Endothelial cell of umbilical vein (primary cell): ENCODE measurements around the gene NCK2. TPM values are rescaled to one million over a fixed set of nuclear protein-coding genes. Genes with fewer than 3 reads are reported as not detected.

ENCODE experiments used
- BruUV-seq: library from RNA; stranded (reverse); fragments of 400-500 nt; replicated peaks from 2 replicates; lab custom pipeline; 2021; lab: Mats Ljungman, UMichigan
- CTCF ChIA-PET: fragments of 300-600, 350-600 bp; sonication (Branson Sonifier 250); formaldehyde crosslinking; loops from one replicate; lab custom pipeline; 2021; ENCODE audit warnings: antibody characterized with exemption, inconsistent platforms; lab: Charles Lee
- POLR2A ChIA-PET: fragments of 300-600, 350-600 bp; sonication (Branson Sonifier 250); formaldehyde crosslinking; loops from one replicate; lab custom pipeline; 2021; ENCODE audit warnings: antibody characterized with exemption, inconsistent platforms; lab: Charles Lee
- DNase-seq: peaks from one replicate; pipeline ENCODE4 v3.0.0-alpha.2; 2011; ENCODE audit warnings: low read depth, low spot score
- FAIRE-seq: peaks from 2 replicates; lab custom pipeline; 2011; peaks lifted over from hg19 to GRCh38; lab: Jason Lieb, UNC
- H2AFZ ChIP-seq: 2 replicates; pipeline ENCODE4 v1.6.0; 2012; ENCODE audit warnings: low read depth, low read length, control low read depth, inconsistent platforms
- H3K27ac ChIP-seq: 2 replicates; pipeline ENCODE4 v1.5.1; 2011; ENCODE audit warnings: low read depth, mild to moderate bottlenecking, control low read depth, low read length, moderate library complexity; ENCODE audit not compliant: insufficient read depth
- H3K27me3 ChIP-seq, 2 experiments: 2 replicates each; pipeline versions ENCODE4 v1.6.0 to v1.6.1; 2011; ENCODE audit warnings: low read length in 2 of 2, mixed read lengths in 1 of 2; ENCODE audit not compliant: control insufficient read depth in 2 of 2, insufficient read depth in 2 of 2
- H3K36me3 ChIP-seq, 2 experiments: 2 replicates in 1 of 2; 3 replicates in 1 of 2; pipeline ENCODE4 v1.5.1; 2011; ENCODE audit warnings: low read length in 2 of 2, mild to moderate bottlenecking in 1 of 2, moderate library complexity in 1 of 2; ENCODE audit not compliant: control insufficient read depth in 2 of 2, insufficient read depth in 2 of 2; ENCODE audit errors: extremely low read depth in 1 of 2
- H3K4me1 ChIP-seq: 3 replicates; pipeline ENCODE4 v1.5.1; 2011; ENCODE audit warnings: mild to moderate bottlenecking, low read length; ENCODE audit not compliant: control insufficient read depth, insufficient read depth; ENCODE audit errors: extremely low read depth
- H3K4me2 ChIP-seq: 2 replicates; pipeline ENCODE4 v1.6.1; 2011; ENCODE audit warnings: low read length, control low read depth, mixed read lengths; ENCODE audit not compliant: insufficient read depth
- H3K4me3 ChIP-seq, 3 experiments: fragments of 200-600 bp in 1 of 3; sonication (generic), shearing (Covaris generic) in 1 of 3; replicated peaks in 1 of 3; 2 replicates each; pipeline ENCODE4 v1.5.1; 2011 to 2016; ENCODE audit warnings: control low read depth in 3 of 3, low read length in 3 of 3, mild to moderate bottlenecking in 2 of 3, inconsistent platforms in 1 of 3, low read depth in 1 of 3, moderate library complexity in 1 of 3; ENCODE audit not compliant: insufficient read depth in 1 of 3
- H3K79me2 ChIP-seq: 2 replicates; pipeline ENCODE4 v1.6.0; 2012; ENCODE audit warnings: low read length, inconsistent platforms; ENCODE audit not compliant: control insufficient read depth, insufficient read depth
- H3K9ac ChIP-seq: replicated peaks from 2 replicates; pipeline ENCODE3; 2011; ENCODE audit warnings: low read length, control low read depth; ENCODE audit not compliant: insufficient read depth; ENCODE audit errors: extremely low read depth
- H3K9me1 ChIP-seq: replicated peaks from 3 replicates; pipeline ENCODE4 v1.6.0; 2011; ENCODE audit warnings: mild to moderate bottlenecking, low read length; ENCODE audit not compliant: control insufficient read depth, insufficient read depth; ENCODE audit errors: extremely low read depth
- H3K9me3 ChIP-seq: replicated peaks from 2 replicates; pipeline ENCODE4 v1.5.1; 2012; ENCODE audit warnings: low read length, inconsistent platforms; ENCODE audit not compliant: control insufficient read depth, insufficient read depth
- H4K20me1 ChIP-seq: replicated peaks from 2 replicates; pipeline ENCODE3; 2011; ENCODE audit warnings: mild to moderate bottlenecking, low read length; ENCODE audit not compliant: control insufficient read depth, insufficient read depth; ENCODE audit errors: extremely low read depth
- EZH2 ChIP-seq: IDR thresholded peaks from 2 replicates; pipeline ENCODE4 v1.6.1; 2012; ENCODE audit warnings: borderline replicate concordance, low read depth, mild to moderate bottlenecking, moderate library complexity, low read length, inconsistent platforms; ENCODE audit not compliant: severe bottlenecking
- FOS ChIP-seq: IDR thresholded peaks from 2 replicates; pipeline ENCODE4 v1.6.1; 2011; ENCODE audit warnings: mild to moderate bottlenecking, low read length, moderate library complexity, borderline replicate concordance; ENCODE audit not compliant: insufficient read depth
- GATA2 ChIP-seq: IDR thresholded peaks from 2 replicates; pipeline ENCODE4 v1.7.0; 2011; ENCODE audit warnings: low read depth, mild to moderate bottlenecking, moderate library complexity, mixed read lengths, low read length; ENCODE audit not compliant: insufficient read length, insufficient read depth
- JUN ChIP-seq: IDR thresholded peaks from 2 replicates; pipeline ENCODE4 v1.6.1; 2011; ENCODE audit warnings: borderline replicate concordance, low read depth; ENCODE audit not compliant: insufficient read length, insufficient read depth
- MYC ChIP-seq: IDR thresholded peaks from one replicate; pipeline ENCODE4 v1.6.1; 2011; ENCODE audit warnings: mild to moderate bottlenecking, low read depth, low read length
- POLR2A ChIP-seq: IDR thresholded peaks from 2 replicates; pipeline ENCODE4 v1.6.1; 2012; ENCODE audit warnings: low read depth, mild to moderate bottlenecking, control low read depth, low read length
- POLR2AphosphoS5 ChIP-seq: IDR thresholded peaks from 2 replicates; pipeline ENCODE4 v1.6.1; 2012; ENCODE audit warnings: low read depth, mild to moderate bottlenecking, control low read depth, low read length, moderate library complexity; ENCODE audit not compliant: insufficient read depth
- dilution Hi-C: fragments of 300-500 bp; cut with MboI; formaldehyde crosslinking; loops from one replicate; pipeline ENCODE4 v1.15.0; 2019; ENCODE audit warnings: low sequenced_read_pairs; ENCODE audit not compliant: extremely low pct_ligation_motif_present
- intact Hi-C: fragments of 100-400 bp; cut with micrococcal nuclease; formaldehyde crosslinking; loops from one replicate; pipeline ENCODE4 v1.10.0; 2022
- polyA plus RNA-seq, 4 experiments: library from polyadenylated mRNA; depleted of rRNA in 3 of 4; stranded (reverse) in 3 of 4; unstranded in 1 of 4; fragments of >200 nt; gene quantifications; 2 replicates each; pipeline versions ENCODE4 v1.2.1 to v1.2.3, GENCODE V29; 2011 to 2012; ENCODE audit warnings: missing spikeins in 1 of 4
- total RNA-seq: library from RNA; stranded (reverse); gene quantifications from 2 replicates; pipeline ENCODE4 v1.2.3, GENCODE V29; 2021
- TF ChIP-seq, protein P1 (sequence below): IDR thresholded peaks from 2 replicates; pipeline ENCODE4 v1.6.1; 2011; ENCODE audit not compliant: insufficient read depth, insufficient read length
- TF ChIP-seq, protein P2 (sequence below), 2 donors: IDR thresholded peaks; 1 replicate in 1 of 2; 2 replicates in 1 of 2; pipeline ENCODE4 v1.5.1; 2011; ENCODE audit warnings: low read length in 2 of 2, mild to moderate bottlenecking in 2 of 2, moderate library complexity in 2 of 2, control low read depth in 1 of 2, inconsistent platforms in 1 of 2, low read depth in 1 of 2; ENCODE audit not compliant: insufficient read depth in 1 of 2; ENCODE audit errors: extremely low read depth in 1 of 2

The NCK2 gene
- total and polyA plus RNA-seq, 2 donors (not counting 3 experiments of a cell fraction or from before 2014, with no cell fraction given): 23.8 to 39.1 TPM

DNA sequence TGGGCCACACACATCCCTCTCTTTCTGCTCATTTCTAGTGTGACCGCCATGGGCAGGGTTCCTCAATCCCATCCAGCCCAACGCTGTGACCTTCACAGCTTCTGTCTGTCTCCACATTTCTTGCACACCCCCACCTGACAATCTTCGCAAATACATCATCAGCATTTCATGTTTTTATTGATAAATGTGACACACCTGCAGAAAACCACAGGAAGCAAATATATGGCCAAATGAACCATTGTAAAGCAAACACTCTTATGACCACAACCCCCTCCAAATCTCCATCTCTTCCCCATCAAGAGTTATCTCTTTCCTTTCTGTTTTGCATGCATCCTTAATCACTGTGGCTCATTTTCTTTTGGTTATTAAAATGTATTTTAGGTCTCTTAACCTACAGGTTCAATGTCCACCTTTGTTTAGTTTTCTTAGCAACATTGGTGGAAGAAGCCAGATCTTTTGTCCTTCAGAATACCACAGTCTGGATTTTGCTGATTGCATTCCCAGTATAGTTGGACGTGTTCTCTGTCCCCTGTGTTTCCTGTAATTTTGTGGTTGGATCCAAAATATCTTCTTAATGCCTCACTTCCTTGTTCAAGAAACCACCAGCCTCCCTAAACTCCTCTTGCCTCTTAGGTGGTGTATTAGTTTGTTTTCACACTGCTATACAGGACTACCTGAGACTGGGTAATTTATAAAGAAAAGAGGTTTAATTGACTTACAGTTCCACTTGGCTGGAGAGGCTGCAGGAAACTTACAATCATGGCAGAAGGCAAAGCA lies 9.8 kb upstream of the NCK2 start:
- Histone ChIP-seq H3K4me1 (peaks cover 2% of the 10 kb centered on the region), H3K9me3 (no peaks in the 10 kb centered on the region), H3K9me1 (no peaks in the 10 kb centered on the region), H3K27ac (no peak overlapping the region), H3K79me2 (no peaks in the 10 kb centered on the region), H3K27me3 (peaks cover 9 to 13% of the 10 kb centered on the region in 2 experiments), H3K4me3 (no peak overlapping the region), H3K4me2 (no peak overlapping the region), H3K36me3 (no peaks in the 10 kb centered on the region), H4K20me1 (no peaks in the 10 kb centered on the region), H2AFZ (no peak overlapping the region), H3K9ac (no peak overlapping the region)
- ChIA-PET POLR2A (no interaction called here), CTCF (no interaction called here)
- intact Hi-C loops (no loop called here), dilution Hi-C loops (no loop called here)
- DNase-seq (no peak), FAIRE-seq (no peak)
- BruUV-seq: no TSS peak
- TF ChIP-seq FOS: peak; percentile 11
- TF ChIP-seq EZH2: no peak

DNA sequence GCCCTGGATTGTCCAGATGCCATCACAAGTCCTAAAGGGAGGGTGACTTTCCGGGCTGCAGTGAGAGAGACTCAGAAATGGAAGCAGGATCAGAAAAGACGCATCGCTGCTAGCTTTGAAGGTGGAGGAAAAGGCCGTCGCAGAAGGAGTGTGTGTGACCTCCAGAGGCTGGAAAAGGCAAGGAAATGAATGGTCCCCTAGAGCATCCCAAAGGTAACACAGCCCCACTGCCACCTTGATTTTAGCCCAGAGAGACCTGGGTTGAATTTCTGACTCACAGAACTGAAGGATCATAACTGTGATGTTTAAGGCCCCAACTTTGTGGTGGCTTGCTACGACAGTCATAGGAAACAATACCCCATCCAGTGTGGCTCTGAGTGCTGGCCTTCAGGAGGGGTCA lies 8.6 kb upstream of the NCK2 start:
- dilution Hi-C loops: no loop called here
- no peak overlapping the region for H2AFZ ChIP-seq

More for the DNA sequence above, 8.6 kb upstream of the NCK2 start:
- TF ChIP-seq FOS (no peak), EZH2 (no peak), POLR2A (no peak), MYC (no peak), GATA2 (no peak), JUN (no peak), POLR2AphosphoS5 (no peak)
- TF ChIP-seq, protein P1, sequence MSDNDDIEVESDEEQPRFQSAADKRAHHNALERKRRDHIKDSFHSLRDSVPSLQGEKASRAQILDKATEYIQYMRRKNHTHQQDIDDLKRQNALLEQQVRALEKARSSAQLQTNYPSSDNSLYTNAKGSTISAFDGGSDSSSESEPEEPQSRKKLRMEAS: no peak
- TF ChIP-seq, protein P2, sequence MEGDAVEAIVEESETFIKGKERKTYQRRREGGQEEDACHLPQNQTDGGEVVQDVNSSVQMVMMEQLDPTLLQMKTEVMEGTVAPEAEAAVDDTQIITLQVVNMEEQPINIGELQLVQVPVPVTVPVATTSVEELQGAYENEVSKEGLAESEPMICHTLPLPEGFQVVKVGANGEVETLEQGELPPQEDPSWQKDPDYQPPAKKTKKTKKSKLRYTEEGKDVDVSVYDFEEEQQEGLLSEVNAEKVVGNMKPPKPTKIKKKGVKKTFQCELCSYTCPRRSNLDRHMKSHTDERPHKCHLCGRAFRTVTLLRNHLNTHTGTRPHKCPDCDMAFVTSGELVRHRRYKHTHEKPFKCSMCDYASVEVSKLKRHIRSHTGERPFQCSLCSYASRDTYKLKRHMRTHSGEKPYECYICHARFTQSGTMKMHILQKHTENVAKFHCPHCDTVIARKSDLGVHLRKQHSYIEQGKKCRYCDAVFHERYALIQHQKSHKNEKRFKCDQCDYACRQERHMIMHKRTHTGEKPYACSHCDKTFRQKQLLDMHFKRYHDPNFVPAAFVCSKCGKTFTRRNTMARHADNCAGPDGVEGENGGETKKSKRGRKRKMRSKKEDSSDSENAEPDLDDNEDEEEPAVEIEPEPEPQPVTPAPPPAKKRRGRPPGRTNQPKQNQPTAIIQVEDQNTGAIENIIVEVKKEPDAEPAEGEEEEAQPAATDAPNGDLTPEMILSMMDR (IDR thresholded peaks at IDR 0.05; ENCODE audit: extremely low read depth in 1 of 2, insufficient read depth in 1 of 2, low read depth in 1 of 2, low read length in 2 of 2): no peak
- intact Hi-C loops: no loop called here
- no peak for DNase-seq
- H3K9me3 ChIP-seq: no peaks in the 10 kb centered on the region
- no peaks in the 10 kb centered on the region for H3K36me3 ChIP-seq
- H3K27ac ChIP-seq: no peak overlapping the region
- H3K27me3 ChIP-seq: peaks cover 14 to 19% of the 10 kb centered on the region in 2 experiments
- H3K4me2 ChIP-seq: no peak overlapping the region
- no peak overlapping the region for H3K4me3 ChIP-seq
- peaks cover 2% of the 10 kb centered on the region for H3K4me1 ChIP-seq
- no peak for FAIRE-seq
- H4K20me1 ChIP-seq: no peaks in the 10 kb centered on the region
- H3K9me1 ChIP-seq: no peaks in the 10 kb centered on the region
- ChIA-PET POLR2A (no interaction called here), CTCF (interaction anchor here (1.6 kb wide), 1 partner anchor 9 kb away, joined by 3 read pairs; no protein-coding TSS in a partner anchor)
- no peak overlapping the region for H3K9ac ChIP-seq
- H3K79me2 ChIP-seq: no peaks in the 10 kb centered on the region
- no TSS peak for BruUV-seq
